Activated T-cell treated with anti-CD3 and anti-CD28 coated beads, Interleukin-2, amount 50 U/mL, for 4 hours (primary cell): ENCODE results near the gene QSOX1. TPM values are rescaled to one million over a fixed set of nuclear protein-coding genes. Genes with fewer than 3 reads are reported as not detected.

Experiments
- ATAC-seq, 2 donors: fragments of 200-7000 bp; cut with Tn5 transposase; one replicate each; pipeline ENCODE4 v1.10.0; 2021
- DNase-seq: peaks from one replicate; pipeline ENCODE4 v3.0.0-alpha.2; 2020
- H3K27me3 Mint-ChIP-seq: one replicate; pipeline ENCODE4 v1.8.0; 2021; ENCODE audit warnings: low read depth, mixed read lengths
- H3K36me3 Mint-ChIP-seq: one replicate; pipeline ENCODE4 v1.8.0; 2022; ENCODE audit warnings: mixed read lengths; ENCODE audit not compliant: insufficient read depth
- H3K4me1 Mint-ChIP-seq: one replicate; pipeline ENCODE4 v1.8.0; 2021; ENCODE audit warnings: low read depth, mixed read lengths
- H3K4me3 Mint-ChIP-seq: one replicate; pipeline ENCODE4 v1.8.0; 2021; ENCODE audit warnings: mild to moderate bottlenecking, moderate library complexity, mixed read lengths
- H3K9me3 Mint-ChIP-seq: one replicate; pipeline ENCODE4 v1.8.0; 2021; ENCODE audit warnings: mixed read lengths
- total RNA-seq, 3 donors: library from RNA; stranded (reverse); gene quantifications; one replicate each; pipeline ENCODE4 v1.2.1, GENCODE V29; 2021

The QSOX1 gene
- total RNA-seq, 3 donors from 2014 or later: 34.3 to 38.5 (median 38.1) TPM

DNA sequence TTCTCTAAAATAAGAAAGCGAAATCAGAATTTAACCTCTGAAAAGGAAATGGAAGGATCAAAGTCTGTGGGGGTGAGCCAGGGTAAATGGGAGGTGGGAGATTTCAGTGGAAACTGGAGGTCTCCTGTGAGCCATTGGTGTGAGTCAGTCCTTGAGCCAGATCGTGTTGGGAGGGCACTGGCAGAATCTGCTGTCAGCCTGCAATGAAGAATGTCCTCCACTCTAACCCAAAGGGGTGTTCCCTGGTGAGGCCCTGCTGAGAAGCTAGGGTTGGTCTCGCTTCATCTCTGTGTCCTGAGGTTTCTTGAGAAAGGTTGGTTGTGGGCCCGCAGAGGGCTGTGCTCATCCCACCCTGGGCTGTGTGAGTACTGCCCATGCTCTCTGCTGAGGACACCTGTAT, 2.4 kb downstream of the QSOX1 start:
- no peak overlapping the region for H3K4me3 Mint-ChIP-seq
- DNase-seq (no peak), ATAC-seq (no peak)
- H3K4me1 Mint-ChIP-seq: peaks cover 23% of the 10 kb centered on the region
- H3K9me3 Mint-ChIP-seq: no peaks in the 10 kb centered on the region
- peaks cover 3% of the 10 kb centered on the region for H3K36me3 Mint-ChIP-seq
- H3K27me3 Mint-ChIP-seq: no peaks in the 10 kb centered on the region

DNA sequence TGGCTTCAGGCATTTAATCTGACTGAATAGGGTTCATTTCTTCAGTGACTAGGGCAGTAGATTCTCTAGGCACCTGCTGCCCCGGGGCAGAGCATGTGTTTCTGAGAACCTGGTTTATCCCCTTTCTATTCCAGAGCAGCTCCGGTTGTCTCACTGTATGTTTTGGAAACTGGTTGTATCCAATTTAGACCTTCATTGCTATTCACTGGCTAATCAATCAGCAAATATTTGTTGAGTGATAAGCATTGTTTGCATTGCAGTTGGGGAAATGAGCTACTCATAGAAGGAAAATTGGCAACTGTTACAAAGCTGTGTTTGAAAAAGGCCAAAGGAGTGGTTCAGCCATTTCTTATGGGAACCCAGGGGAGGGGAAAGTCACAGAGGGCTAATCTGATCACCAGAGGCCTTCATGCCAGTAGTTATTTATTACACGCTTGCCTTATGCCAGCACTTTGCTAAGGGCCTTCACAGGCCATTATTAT, 2.9 kb downstream of the QSOX1 start:
- Mint-ChIP-seq H3K9me3 (no peaks in the 10 kb centered on the region), H3K27me3 (no peaks in the 10 kb centered on the region), H3K4me1 (peaks cover 23% of the 10 kb centered on the region), H3K4me3 (no peak overlapping the region), H3K36me3 (peaks cover 3% of the 10 kb centered on the region)
- no peak for ATAC-seq
- DNase-seq: no peak

GRCh38 chr1:180158149-180159147, 3.8 kb downstream of the QSOX1 start:
- DNase-seq: no peak
- H3K27me3 Mint-ChIP-seq: no peaks in the 10 kb centered on the region
- H3K9me3 Mint-ChIP-seq: no peaks in the 10 kb centered on the region
- H3K4me1 Mint-ChIP-seq: peaks cover 23% of the 10 kb centered on the region
- no peak for ATAC-seq
- H3K4me3 Mint-ChIP-seq: no peak overlapping the region
- H3K36me3 Mint-ChIP-seq: peaks cover 3% of the 10 kb centered on the region

GRCh38 chr1:180160357-180160756, 5.7 kb downstream of the QSOX1 start:
- ATAC-seq: no peak
- peaks cover 6% of the 10 kb centered on the region for H3K36me3 Mint-ChIP-seq
- no peak for DNase-seq
- peaks cover 16% of the 10 kb centered on the region for H3K4me1 Mint-ChIP-seq
- no peak overlapping the region for H3K4me3 Mint-ChIP-seq
- H3K9me3 Mint-ChIP-seq: no peaks in the 10 kb centered on the region
- no peaks in the 10 kb centered on the region for H3K27me3 Mint-ChIP-seq

DNA sequence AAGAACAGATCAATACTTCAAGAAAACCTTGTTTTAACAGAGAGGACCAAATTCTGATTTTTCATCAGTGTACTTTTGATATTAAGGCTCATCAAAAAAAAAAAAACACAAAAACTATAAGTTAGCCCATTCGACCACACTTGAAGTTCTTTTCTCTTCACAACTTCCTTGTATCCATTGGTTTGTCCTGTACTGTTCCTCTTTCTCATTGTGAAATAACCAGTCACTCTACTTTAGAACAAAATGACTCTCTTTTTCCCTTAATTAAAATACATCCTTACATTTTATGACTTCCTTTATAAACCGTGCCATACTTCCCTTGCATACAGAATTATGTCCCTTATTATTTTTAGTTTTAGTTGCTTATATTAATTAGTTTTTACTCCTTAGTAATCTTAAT, 8.4 kb downstream of the QSOX1 start:
- H3K9me3 Mint-ChIP-seq: no peaks in the 10 kb centered on the region
- H3K36me3 Mint-ChIP-seq: peaks cover 6% of the 10 kb centered on the region

DNA sequence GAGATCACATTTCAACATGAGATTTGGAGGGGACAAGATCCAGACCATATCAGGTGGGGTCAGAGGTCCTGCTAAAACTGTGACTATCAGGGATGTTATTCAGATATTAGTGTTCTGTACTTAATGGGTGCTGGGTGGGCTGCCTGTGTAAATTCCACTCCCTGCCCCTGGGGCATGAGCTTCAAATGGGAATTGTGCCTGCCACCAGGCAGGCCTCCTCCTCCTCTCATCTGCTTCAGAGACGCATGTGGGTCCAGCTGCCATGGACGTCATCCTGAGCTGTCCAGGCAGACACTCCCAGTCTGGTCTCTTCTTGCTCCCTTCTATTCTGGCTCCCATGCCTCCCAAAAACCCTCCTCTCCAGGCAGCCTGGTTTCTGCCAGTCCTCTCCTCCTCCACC, 10.4 kb downstream of the QSOX1 start:
- Mint-ChIP-seq H3K9me3 (no peaks in the 10 kb centered on the region), H3K27me3 (no peaks in the 10 kb centered on the region), H3K36me3 (peaks cover 8% of the 10 kb centered on the region), H3K4me1 (no peaks in the 10 kb centered on the region), H3K4me3 (no peak overlapping the region)
- DNase-seq (no peak), ATAC-seq (no peak)

More for the DNA sequence above, 8.4 kb downstream of the QSOX1 start:
- no peak for DNase-seq
- no peak overlapping the region for H3K4me3 Mint-ChIP-seq
- H3K27me3 Mint-ChIP-seq: no peaks in the 10 kb centered on the region
- no peaks in the 10 kb centered on the region for H3K4me1 Mint-ChIP-seq
- ATAC-seq: no peak

DNA sequence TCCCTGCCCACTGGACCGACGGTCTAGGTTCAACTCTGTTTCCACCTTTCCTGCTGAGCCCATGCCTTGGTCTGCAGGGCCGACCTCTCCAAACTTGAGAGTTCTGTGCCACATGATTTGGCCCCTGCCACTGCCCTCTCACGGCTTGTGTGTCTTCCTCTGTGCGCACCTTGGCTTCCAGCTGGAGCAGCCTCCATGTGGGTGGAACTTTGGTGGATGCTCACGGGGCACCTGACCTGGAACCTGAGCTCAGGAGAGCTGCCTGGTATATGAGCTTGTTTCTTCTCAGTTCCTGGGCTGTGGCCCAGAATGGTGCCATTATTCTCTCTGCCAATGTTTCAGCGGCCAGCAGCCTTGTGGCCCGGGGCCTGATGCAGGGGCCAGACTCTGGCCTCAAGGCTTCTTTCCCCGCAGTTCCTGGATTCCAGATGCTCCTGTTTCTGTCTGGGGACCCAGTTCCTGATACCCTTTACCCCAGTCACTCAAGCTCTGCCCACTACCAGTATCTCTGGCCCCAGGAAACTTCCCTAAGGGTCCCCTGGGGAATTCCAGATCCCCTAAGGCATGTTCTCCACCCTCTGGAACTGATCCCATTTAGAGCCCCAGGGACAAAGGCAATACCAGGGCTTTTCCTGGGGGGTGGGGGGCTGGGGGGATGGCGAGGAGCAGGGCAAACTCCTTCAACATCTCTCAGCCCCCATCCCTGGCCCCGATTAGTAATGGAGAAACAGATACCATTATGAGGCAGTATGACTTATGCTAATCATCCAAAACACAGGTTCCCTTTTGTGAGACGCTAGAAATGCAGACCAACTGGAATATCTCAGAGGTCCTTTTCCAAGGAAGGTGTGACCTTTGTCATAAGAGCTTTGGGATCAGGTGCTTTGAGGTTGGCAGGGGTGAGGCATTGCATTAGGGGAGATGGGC, 11.1 kb downstream of the QSOX1 start:
- no peak for DNase-seq
- Mint-ChIP-seq H3K4me3 (no peak overlapping the region), H3K4me1 (no peaks in the 10 kb centered on the region), H3K27me3 (no peaks in the 10 kb centered on the region), H3K9me3 (no peaks in the 10 kb centered on the region), H3K36me3 (peaks cover 8% of the 10 kb centered on the region)
- no peak for ATAC-seq

- H3K9me3 Mint-ChIP-seq: no peaks in the 10 kb centered on the region
- ATAC-seq (no peak), DNase-seq (no peak)
- peaks cover 8% of the 10 kb centered on the region for H3K36me3 Mint-ChIP-seq
- H3K4me3 Mint-ChIP-seq: no peak overlapping the region
- no peaks in the 10 kb centered on the region for H3K4me1 Mint-ChIP-seq
- no peaks in the 10 kb centered on the region for H3K27me3 Mint-ChIP-seq
Observed at GRCh38 chr1:180166436-180166800, 11.7 kb downstream of the QSOX1 start.

DNA sequence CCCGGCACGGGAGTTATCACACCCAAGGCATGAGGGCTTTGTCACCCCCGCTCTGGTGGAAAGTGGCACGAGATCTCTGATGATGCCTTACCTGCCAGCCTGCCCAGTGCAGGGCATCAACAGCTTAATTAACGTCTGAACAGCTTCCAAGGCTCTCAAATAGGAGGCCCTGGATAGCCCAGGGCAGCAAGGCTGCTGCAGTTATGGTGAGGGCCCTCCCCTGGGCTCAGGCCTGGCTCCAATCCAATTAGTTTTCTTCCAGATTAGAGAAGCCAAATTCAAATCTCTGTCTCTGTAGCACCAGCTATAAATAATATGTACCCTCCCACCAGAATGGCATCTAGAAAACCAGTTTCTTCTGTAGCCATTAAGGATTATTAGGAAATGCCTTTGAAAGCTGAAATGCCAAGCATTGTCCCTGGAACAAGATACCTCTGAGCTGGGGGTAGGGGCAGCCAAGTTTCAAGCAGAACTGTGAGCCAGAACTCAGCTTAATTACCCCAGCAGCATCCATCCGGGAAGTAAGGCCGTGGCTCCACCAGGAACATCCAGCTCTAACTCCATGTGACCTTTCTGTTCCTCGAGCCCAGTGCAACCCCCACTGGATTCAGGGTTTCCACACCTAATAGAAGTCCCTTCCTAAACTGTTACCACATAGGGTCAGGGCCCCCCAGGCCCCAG, 12.5 kb downstream of the QSOX1 start:
- Mint-ChIP-seq H3K4me1 (no peaks in the 10 kb centered on the region), H3K4me3 (no peak overlapping the region), H3K9me3 (no peaks in the 10 kb centered on the region), H3K36me3 (peaks cover 10% of the 10 kb centered on the region), H3K27me3 (no peaks in the 10 kb centered on the region)
- ATAC-seq (no peak), DNase-seq (no peak)

GRCh38 chr1:180167721-180168467, 13.2 kb downstream of the QSOX1 start:
- Mint-ChIP-seq H3K4me1 (no peaks in the 10 kb centered on the region), H3K9me3 (no peaks in the 10 kb centered on the region), H3K36me3 (peaks cover 10% of the 10 kb centered on the region), H3K4me3 (no peak overlapping the region), H3K27me3 (no peaks in the 10 kb centered on the region)
- DNase-seq (no peak), ATAC-seq (no peak)

DNA sequence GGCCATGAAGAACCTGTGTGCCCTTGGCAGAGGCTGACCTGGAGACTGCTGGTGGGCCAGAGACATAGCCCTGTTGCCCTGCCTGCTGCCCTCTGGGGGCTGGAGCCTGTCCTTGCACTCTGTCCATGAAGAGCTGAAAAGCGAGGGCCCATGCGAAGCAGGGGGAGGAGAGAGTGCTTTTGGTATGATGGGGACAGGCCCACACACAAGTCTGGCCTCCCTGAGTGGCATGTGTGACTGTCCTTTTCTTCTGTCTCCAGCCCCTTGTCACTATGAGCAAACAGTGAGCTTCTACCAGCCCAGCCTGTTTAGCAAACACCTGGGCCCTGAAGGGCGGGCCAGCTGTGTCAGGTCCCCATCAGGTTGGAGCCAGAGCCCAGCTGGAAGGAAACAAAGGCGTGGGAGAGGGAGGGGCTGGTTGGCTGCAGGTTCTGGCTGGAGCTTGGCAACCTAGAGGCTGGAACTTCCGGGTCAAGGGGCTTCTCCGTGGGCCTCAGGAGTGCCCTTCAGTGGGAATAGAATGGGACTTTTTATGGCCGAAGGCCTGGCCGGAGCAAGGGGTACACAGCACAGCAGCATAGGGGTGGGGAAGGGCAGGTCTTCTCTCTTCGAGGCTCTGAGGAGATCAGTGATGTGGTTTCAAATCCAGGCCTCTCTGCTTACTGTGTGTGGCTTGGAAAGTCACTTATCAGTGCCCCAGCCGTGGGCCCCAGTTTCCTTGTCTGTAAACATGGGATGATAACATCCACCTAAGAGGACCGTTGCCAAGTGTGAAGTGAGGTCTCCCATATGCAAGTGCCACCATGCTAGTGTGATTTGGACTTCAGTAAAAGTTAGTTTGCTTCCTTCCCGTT, 14.3 kb downstream of the QSOX1 start:
- no peak overlapping the region for H3K4me3 Mint-ChIP-seq

DNA sequence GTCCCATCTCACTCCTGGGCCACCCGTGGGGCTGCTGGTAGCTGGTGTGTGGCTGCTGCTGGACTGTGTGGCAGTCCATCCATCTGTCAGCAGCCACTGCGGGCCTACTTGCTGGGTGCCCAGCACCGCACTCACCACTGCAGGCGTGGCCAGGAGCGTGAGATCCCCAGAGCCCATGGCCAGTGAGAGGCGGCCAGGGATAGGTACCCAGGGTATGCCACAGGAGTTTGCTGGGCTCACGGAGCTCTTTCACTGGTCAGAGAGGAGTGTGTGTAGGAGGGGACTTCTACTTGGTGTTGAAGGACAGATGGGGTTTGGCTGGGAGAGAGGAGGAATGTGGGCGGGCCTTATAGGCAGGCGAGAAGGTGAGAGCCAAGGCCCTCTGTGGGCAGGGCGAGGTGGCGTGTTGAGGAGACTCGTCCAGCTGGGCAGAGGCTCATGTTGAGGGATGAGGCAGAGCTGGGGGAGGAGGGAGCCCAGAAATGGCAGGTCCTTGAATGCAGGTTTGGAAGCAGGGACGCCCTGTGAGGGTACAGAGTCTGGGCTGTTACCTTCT, 15.0 kb downstream of the QSOX1 start:
- H3K36me3 Mint-ChIP-seq: peaks cover 8% of the 10 kb centered on the region
- H3K27me3 Mint-ChIP-seq: no peaks in the 10 kb centered on the region
- ATAC-seq (no peak), DNase-seq (no peak)
- no peaks in the 10 kb centered on the region for H3K4me1 Mint-ChIP-seq
- H3K4me3 Mint-ChIP-seq: no peak overlapping the region
- H3K9me3 Mint-ChIP-seq: no peaks in the 10 kb centered on the region

More for the DNA sequence above, 14.3 kb downstream of the QSOX1 start:
- ATAC-seq (peak; percentile 70 to 82), DNase-seq (no peak)
- peaks cover 10% of the 10 kb centered on the region for H3K36me3 Mint-ChIP-seq
- H3K9me3 Mint-ChIP-seq: no peaks in the 10 kb centered on the region
- H3K27me3 Mint-ChIP-seq: no peaks in the 10 kb centered on the region
- no peaks in the 10 kb centered on the region for H3K4me1 Mint-ChIP-seq
